Amniotic stem cell (primary cell): ENCODE measurements around the gene CMIP.

Experiments used
- DNase-seq: peaks from one replicate; lab custom pipeline; 2025; lab: John Stamatoyannopoulos, UW

Gene CMIP

GRCh38 chr16:81587626-81588160 lies 143.1 kb downstream of the CMIP start:
- no peak for DNase-seq

GRCh38 chr16:81588326-81589081 lies 143.9 kb downstream of the CMIP start:
- no peak for DNase-seq

GRCh38 chr16:81589975-81590650 lies 145.5 kb downstream of the CMIP start:
- DNase-seq: no peak

- DNase-seq: no peak
Measured at GRCh38 chr16:81590714-81591544, 146.3 kb downstream of the CMIP start.

- DNase-seq: no peak
Measured at GRCh38 chr16:81591545-81591870, 146.9 kb downstream of the CMIP start.

GRCh38 chr16:81592353-81592866 lies 147.8 kb downstream of the CMIP start:
- no peak for DNase-seq

GRCh38 chr16:81593481-81593880 lies 148.9 kb downstream of the CMIP start:
- DNase-seq: no peak

GRCh38 chr16:81595629-81596292 lies 151.2 kb downstream of the CMIP start:
- DNase-seq: no peak

- no peak for DNase-seq
Measured at GRCh38 chr16:81597079-81597658, 152.6 kb downstream of the CMIP start.

GRCh38 chr16:81598083-81598482 lies 153.5 kb downstream of the CMIP start:
- DNase-seq: no peak

- no peak for DNase-seq
Measured at GRCh38 chr16:81599034-81599744, 154.6 kb downstream of the CMIP start.

- no peak for DNase-seq
Measured at GRCh38 chr16:81600275-81600674, 155.7 kb downstream of the CMIP start.

- no peak for DNase-seq
Measured at GRCh38 chr16:81601008-81601428, 156.4 kb downstream of the CMIP start.

- no peak for DNase-seq
Measured at GRCh38 chr16:81601601-81602255, 157.1 kb downstream of the CMIP start.

GRCh38 chr16:81602256-81602776 lies 157.7 kb downstream of the CMIP start:
- DNase-seq: no peak

GRCh38 chr16:81602792-81603191 lies 158.2 kb downstream of the CMIP start:
- DNase-seq: no peak

GRCh38 chr16:81604960-81605383 lies 160.4 kb downstream of the CMIP start:
- DNase-seq: peak; percentile 55

- DNase-seq: no peak
Measured at GRCh38 chr16:81606039-81606438, 161.4 kb downstream of the CMIP start.

GRCh38 chr16:81607006-81607405 lies 162.4 kb downstream of the CMIP start:
- no peak for DNase-seq
